HG02798 (cell line): Measurements from ENCODE around the gene TMEM234.

Source experiments
- ATAC-seq: cut with Tn5 transposase; IDR thresholded peaks from one replicate; pipeline ENCODE4 v1.9.1; 2021; ENCODE audit warnings: mild to moderate bottlenecking; ENCODE audit not compliant: unreplicated experiment, poor library complexity

The TMEM234 gene

DNA sequence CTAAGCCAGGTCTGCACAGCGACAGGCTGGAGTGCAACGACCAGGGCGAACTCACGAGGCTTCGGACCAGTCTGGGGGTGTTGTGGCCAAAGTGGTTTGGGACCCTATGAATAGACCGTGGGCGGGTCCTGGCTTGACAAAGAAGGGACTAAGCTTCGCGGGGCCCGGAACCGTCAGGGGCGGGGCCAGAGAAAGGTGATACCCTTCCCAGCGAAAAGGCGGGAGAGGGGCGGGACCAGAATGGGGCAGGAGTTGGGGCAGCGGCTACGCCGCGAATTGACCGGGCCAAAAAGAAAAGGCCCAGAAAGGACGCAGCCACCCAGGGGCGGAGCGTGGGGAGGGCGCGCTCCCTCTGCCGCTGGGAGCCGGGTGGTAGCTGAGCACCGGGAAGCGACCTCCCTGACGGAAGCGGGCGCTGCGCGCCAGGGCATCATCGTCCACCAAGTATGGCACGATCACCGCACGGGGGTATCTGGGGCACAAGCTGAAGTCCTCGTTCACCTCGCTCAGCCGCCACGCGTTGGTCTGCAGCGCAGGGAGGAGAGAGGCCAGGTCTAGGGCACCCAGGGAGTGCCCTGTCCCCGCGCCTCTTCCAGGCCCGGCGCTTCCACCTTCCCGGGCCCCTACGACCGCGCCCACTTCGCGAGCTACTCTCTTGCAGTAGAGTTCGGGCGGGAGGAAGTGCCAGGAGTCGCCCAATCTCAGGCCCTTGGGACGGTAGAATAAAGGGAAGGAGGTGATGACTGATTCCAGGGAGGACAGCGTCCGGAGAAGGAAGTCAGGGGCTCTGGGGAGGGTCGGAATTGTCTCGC, 18.2 kb upstream of the TMEM234 start:
- peak; percentile 37 for ATAC-seq

DNA sequence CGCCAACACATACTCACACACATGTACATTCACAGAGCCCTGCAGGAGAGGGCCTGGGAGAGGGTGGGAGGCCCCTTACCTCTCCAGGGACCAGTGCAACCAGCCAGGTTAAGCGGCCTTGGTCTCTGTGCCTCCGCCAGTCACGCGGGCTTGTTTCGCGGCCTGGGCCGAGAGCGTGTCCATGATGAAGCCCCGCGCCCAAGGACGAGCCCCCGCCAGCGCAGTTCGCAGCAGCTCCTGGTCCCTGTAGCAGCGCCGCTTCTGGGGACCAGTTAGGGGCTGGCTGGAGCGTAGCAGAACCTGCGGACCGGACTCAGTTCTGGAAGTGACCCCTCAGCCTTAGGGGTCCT, 17.6 kb upstream of the TMEM234 start:
- no peak for ATAC-seq

DNA sequence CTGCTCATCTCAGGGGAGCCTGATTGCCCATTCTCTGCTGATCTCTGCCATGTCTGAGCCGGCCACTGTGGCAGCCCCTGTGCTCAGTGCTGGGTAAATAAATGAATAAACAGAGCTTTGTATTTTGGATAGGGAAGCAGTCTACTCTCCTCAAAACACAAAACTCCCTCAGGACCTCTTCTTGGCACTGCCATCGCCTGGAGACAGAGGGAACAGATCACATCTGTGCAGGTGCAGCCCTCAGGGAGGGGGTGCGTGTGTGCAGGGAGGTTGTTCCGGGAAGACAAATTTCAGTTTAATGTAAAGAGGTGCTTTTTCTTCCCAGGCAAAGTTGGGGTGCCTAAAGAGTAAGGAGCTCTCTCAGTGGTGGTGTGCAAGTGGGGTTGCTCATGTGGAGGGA, 17.2 kb upstream of the TMEM234 start:
- no peak for ATAC-seq

DNA sequence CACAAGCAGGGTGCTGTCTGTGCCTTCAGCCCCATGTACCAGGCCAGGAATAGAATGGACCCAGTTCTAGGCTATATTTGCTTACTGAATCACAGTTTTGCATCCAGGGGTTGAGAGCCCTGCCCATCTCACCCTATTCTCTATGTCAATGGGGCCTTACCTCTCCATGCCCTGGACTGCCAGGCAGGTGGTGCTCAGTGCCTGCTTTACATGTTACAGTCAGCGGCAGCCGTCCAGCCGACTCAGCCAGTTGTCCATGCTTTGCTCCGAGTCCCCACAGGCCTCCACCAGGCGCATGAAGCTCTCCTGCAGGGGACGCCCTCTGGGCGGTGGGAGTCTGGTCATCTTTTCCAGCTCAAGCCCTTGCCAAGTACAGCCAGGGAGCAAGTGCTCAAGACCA, 12.6 kb upstream of the TMEM234 start:
- no peak for ATAC-seq

DNA sequence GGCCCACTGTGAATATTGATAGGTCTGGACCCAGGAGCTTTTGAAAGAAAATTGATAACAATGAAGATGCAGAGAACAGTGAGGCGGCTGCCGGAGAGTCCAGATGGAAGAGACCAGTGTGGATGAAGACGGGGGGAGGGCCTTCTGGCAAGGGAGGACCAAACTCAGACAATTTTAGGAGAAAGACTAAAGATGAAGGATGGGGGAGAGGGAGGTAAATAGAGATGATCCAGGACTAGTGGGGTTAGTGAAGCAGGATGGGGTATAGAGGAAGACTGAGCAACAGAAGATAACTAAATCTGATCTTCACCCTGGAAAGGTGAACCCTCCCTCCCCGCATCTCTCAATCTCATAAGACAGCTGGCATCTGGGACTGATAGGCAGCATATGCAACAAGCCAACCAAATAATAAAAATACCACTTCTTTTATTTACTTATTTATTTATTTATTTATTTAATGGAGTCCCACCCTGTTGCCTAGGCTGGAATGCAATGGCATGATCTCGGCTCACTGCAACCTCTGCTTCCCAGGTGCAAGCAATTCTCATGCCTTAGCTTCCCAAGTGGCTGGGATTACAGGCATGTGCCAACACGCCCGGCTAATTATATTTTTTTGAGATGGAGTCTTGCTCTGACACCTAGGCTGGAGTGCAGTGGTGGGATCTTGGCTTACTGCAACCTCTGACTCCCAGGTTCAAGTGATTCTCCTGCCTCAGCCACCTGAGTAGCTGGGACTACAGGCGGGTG, 10.6 kb upstream of the TMEM234 start:
- ATAC-seq = no peak

DNA sequence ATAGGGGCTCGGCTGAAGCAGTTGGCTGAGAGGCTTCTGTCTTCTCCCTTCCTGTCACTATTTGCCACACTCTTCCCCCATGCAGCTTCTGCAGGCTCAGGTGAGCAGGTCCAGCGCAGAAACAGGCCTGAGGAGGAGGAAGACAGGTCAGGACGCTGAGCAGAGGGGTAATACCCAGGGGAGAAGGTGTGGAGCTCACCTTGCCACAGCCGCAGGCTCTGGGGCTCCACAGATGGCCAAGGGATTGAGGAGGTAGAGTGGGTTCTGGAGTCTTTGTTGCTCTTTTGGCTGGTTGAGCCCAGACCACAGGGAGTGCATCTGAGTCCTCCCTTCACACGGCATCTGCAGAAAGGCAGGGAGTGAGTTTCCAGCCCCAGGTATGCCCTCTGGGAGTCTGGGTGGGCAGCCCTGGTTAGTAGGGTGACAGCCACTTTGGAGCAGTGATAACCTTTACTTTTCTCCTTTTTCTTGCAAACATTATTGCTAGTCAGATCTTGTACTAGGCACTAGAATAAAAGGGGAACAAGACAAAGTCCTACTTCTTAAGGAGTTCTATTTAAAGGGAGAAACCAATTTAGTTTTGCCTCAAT, 9.8 kb upstream of the TMEM234 start:
- no peak for ATAC-seq

DNA sequence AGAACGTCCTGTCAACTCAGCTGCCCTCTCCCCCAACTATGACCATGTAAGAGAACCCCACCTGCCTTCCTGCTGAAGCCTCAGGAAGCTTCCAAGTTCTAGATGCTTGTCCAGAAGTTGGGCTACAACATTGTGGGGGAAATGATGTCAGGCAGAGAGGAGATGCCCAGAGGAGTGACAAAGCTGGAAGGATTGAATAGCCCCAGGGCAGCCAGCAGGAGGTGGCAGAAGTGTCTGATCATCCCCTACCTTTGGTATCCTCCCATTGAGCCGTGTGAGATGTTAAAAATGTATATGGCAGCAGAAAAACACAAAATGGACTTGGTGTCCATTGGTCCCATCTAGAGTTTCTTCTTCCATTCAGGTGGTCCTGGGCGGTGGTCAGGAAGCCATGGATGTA, 6.6 kb upstream of the TMEM234 start:
- ATAC-seq = no peak

DNA sequence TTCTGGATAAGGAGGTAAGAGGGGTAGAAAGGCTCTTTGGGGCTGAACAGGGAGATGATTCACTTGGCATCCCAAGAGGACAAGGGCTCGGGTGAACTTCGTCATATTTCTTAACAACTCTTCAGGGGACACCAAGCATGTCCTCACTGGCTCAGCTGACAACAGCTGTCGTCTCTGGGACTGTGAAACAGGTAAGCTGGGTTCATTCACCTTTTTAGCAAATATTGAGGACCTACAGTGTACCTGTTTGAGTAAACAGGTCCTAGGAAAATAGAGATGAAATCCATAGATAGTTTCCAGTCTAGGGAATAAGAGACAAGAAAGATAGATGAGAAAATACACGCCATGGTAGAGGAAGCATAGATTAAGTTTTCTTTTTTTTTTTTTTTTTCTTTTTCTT, 2.1 kb upstream of the TMEM234 start:
- no peak for ATAC-seq

DNA sequence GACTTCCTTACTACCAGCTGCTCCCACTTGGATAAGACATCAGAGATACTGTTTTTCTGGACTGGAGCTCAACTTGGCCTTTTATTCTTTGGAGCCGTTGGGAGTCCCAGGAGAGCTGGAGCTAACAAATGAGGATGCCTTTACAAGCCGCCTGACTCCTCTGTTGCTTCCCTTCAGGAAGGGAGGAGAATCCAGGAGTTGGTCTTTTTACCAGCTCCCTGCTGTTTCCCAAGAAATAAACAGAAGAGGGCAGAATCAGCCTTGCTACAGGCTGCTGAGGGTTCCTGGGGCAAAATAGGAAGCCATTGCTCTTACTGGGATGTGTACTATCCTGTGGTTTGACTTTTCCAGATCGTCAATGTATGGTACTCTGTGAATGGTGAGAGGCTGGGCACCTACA, 1.5 kb upstream of the TMEM234 start:
- no peak for ATAC-seq

DNA sequence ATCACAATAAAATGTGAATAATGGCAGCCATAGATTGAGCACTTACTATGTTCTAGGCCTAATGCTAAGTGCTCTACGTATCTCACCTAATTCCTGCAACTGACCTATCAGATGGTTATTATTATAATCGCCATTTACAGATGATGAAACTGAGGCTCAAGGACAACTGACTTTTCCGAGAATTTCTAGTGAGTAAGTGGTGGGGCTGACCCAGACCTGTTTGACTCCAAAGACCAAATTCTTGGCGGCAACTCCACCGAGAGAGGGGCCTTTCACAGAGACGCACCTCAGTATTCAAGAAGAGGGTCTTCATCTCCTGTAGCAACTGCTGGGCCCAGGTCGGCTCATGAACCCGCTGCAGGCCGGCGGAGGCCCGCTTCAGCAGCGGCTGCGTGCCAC, 573 bp downstream of the TMEM234 start:
- no peak for ATAC-seq

DNA sequence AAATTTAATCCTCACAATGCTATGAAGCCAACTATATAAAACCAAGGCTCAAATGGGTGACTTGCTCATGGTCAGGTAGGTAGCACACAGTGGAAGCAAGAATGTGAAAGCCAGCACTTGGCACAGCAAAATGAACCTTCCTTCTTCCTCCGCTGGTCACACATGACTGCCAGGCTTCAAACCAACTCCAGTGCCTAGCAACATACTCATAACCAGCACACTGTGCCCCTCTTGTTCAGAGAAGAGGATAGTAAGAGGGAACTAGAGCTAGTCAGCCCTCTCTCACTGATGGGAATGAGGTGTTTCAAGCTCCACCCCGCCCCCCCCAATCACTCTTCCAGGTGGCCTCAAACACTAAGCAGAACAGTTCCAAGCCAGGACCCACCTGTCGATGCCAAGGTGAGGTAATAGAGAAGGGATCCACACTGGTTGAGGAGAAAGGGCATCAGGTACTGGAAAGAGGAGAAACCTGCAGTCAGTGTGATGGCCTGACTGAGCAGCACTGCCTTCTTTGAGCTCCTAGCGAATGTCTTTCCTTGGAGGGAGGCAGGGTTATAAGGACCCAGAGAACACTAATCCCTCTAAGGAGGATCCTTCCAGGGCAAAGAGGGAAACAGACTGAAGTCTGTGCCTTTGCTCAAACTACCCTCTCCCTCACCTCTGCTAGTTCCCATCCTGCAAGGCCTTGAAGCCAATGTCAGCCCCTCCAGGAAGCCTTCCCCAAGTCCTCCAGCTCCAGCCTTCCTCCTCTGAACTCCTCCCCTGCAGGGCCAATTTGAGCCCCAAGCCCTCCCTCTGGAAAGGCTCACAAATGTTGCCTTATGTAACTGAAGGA, 1.2 kb downstream of the TMEM234 start:
- ATAC-seq = no peak

DNA sequence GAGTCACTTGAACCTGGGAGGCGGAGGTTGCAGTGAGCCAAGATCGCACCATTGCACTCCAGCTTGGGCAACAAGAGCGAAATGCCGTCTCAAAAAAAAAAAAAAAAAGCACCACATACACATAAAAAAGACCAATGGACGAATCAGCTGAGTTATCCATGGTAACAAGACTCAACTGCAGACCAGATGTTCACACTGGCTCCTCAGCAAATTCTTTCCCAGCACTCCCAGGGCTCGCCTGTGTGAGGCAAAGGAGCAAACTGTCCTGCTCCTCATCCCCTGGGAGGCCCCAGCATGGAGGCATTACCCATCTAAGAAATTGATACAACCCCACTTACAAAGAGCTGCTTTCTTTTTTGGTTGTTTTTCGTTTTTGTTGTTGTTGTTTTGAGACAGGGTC, 3.1 kb downstream of the TMEM234 start:
- no peak for ATAC-seq

DNA sequence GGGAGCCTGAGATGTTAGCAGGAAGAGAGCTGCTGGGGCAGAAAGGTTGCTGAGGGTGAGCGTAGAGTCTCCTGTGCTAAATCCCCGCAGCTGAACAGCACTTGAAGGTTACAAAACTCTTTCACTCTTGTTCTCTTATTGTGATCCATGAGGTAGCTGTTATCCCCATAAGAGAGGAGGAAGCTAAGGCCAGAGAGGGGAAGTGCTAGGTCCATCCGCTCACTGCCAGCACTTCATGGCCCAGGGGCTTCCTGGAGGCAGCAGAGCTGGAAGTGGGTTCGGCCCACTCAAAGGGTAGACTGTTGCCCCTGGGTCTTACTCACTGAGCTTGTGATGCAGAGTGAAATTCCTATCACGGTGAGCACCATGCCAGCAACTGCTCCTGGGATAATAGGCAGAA, 5.6 kb downstream of the TMEM234 start:
- ATAC-seq = no peak

DNA sequence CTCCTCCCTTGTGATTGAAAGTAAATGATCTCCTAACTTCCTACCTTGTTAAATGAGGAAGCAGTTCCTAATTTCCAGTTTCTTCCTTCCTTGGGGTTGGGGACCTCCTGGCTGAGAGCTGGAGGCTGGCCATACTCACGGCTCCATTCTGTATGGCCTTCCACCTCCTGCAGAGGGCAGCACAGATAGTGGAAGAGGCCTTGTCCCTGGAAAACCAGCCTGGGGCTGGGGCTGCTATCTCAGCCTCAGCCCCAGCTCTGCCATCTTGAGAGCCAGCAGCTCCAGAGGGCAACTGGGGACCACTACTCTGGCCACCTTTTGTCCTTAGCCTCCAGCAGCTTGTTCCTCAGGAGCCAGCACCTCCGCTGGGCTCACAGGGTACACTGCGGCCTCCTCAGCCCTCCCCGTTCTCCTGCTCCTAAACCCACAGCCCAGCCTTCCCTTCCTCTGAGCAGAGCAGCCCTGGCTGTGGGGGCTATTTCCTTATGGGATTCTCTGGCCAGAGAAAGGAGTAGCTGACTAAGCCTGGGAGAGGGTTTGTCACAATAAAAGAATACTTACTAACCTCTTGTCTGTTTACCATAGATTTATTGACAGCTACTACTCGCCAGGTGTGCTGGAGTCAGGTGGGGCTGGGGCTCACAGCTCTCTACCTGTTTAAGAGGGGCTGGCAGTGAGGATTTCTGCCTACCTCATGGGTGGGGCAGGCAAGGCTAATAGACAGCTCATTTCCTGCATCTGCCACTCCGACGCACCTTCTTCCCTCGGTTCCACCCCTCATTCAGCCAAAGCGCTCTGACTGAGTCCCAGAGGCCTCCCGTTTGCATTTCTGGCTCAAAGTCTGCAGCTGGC, 6.3 kb downstream of the TMEM234 start:
- no peak for ATAC-seq

DNA sequence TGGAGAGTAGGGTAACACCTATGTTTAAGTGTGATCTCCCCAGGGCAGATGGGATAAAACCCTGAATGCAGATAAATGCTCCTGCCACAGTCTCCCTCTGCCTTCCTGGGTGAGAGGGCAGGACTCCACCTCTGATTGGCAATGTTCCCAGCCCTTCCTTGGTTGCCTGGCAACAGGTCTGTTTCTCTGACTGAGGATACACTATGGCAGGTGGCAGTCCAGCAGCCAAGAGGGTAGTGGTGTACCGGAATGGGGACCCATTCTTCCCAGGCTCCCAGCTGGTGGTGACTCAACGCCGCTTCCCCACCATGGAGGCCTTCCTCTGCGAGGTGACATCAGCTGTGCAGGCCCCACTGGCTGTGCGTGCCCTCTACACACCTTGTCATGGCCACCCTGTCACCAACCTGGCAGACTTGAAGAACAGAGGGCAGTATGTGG, 13.2 kb downstream of the TMEM234 start, which contains the start of gene DCDC2B:
Gene DCDC2B, plus strand, starts transcription at position 199 of the 438 bp plus-strand sequence. Its CDS starts 5 bp downstream, at position 204.
- ATAC-seq = no peak

DNA sequence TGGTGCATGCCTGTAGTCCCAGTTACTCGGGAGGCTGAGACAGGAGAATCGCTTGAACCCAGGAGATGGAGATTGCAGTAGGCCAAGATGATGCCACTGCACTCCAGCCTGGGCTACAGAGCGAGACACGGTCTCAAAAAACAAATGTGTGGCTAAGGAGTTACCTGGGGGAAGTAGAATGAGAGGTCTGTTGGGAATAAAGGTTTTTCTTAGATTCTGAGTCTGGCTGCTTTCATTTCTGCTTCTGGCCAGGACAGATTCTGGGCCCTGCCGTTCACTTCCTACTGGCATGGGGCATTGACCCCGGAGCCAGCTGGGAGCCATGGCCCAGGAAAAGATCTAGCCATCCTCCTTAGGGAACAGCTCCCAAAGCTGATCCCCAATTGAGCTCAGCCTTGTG, 13.7 kb downstream of the TMEM234 start:
- ATAC-seq = no peak

DNA sequence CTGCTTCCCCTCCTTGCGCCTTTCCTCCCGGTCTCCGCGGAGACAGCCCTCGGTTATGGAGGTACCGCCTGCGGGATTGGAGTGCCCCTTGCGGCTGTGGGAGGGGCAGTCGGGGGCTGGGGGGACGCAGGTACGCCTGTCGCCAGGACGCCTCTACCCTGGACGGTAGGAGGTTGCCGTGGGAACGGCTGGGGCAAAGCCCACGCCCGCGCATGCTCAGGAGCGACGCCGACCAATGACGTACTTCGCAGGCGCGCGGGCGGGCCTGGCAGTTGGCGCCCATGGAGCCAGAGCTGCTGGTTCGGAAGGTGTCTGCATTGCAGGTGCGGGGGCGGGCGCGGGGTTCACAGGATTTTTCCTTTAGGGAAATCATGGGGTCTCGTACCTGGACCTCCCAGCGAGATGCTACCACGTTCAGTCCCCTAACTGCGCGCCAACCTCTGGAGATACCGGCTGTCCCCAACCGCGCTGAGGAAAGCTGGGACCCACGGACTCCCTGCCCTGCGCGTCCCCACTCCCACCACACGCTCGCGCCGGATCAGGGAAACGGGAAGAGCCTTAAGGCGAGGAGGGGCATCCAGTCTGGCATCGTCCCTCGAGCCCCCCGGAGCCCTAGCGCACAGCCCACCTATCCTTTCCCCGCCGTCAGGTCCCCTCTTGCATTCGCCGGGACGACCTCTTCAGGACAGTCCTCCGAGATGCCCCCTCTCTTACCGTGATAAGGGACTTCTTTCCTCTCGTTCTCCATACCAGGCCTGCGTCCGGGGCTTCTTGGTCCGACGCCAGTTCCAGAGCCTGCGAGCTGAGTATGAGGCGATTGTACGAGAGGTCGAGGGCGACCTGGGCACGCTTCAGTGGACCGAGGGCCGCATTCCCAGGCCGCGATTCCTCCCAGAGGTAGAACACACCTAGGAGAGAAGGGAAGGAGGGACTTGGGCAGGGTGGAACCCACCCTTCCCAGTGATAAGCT, 16.5 kb downstream of the TMEM234 start, which contains the start of gene IQCC:
Gene IQCC, plus strand, starts transcription at position 271 of the 970 bp plus-strand sequence. Its CDS starts 11 bp downstream, at position 282.
- ATAC-seq = peak; percentile 55

DNA sequence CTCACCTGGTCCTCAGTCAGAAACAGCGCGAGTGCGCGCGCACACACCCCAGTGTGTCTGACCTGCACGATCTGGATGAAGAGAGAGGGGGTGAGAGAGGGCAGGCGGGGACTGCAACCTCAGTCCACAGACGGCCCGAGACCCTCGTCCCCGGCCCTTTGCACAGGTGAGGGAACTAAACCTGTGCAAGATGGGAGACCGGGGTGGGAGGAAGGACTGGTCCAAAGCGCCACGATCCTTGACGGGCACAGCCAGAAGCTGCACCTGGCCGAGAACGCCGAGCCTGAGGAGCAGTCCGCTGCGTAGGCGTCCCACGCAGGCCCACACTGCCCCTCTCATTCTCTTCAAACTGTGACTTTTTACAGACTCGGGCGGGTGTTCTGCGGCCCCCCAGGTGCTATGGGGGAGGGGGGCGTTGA, 17.2 kb downstream of the TMEM234 start:
- ATAC-seq = no peak
